Limb (tissue), 2 donors: ENCODE results near the gene PLGRKT.
"Not testable (repeated sequence)": the region's sequence is repeated elsewhere in the genome, so short reads cannot be mapped to it uniquely, and the experiment has no call there.

Experiments
- DNase-seq, 2 donors: peaks; one replicate each; pipeline ENCODE4 v3.0.0-alpha.2; 2016; ENCODE audit errors: extremely low spot score in 2 of 2

Gene PLGRKT

DNA sequence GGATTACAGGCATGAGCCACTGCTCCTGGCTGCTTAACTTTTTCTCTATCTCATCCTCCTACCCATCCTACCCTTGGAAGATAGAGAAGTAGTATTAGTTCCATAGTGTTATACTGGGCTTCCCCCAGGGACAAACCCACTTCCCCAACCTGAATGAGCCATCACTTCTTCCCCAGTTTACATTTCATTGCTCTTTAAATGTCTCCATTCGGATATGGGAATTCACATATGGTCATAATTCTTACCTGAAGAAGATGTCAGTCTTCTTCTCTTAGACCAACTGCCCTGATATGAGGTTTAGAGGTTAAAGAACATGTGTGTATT is 14.5 kb upstream of the PLGRKT start:
- DNase-seq: no peak

DNA sequence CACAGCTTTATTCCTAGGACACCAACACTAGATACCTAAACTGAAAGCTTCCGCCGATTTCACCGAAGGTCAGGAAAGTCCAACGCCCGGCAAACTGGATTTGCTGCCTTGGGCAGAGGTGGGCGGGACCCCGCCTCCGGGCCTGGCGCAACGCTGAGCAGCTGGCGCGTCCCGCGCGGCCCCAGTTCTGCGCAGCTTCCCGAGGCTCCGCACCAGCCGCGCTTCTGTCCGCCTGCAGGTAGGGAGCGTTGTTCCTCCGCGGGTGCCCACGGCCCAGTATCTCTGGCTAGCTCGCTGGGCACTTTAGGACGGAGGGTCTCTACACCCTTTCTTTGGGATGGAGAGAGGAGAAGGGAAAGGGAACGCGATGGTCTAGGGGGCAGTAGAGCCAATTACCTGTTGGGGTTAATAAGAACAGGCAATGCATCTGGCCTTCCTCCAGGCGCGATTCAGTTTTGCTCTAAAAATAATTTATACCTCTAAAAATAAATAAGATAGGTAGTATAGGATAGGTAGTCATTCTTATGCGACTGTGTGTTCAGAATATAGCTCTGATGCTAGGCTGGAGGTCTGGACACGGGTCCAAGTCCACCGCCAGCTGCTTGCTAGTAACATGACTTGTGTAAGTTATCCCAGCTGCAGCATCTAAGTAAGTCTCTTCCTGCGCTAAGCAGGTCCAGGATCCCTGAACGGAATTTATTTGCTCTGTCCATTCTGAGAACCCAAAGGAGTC is 12.8 kb upstream of the PLGRKT start, which contains the start of gene CD274:
Gene CD274 (plus strand): TSS at position 184 of the 733 bp plus-strand sequence. CDS start 5,572 bp downstream, outside the sequence.
- peak; percentile 80 to 81 for DNase-seq

DNA sequence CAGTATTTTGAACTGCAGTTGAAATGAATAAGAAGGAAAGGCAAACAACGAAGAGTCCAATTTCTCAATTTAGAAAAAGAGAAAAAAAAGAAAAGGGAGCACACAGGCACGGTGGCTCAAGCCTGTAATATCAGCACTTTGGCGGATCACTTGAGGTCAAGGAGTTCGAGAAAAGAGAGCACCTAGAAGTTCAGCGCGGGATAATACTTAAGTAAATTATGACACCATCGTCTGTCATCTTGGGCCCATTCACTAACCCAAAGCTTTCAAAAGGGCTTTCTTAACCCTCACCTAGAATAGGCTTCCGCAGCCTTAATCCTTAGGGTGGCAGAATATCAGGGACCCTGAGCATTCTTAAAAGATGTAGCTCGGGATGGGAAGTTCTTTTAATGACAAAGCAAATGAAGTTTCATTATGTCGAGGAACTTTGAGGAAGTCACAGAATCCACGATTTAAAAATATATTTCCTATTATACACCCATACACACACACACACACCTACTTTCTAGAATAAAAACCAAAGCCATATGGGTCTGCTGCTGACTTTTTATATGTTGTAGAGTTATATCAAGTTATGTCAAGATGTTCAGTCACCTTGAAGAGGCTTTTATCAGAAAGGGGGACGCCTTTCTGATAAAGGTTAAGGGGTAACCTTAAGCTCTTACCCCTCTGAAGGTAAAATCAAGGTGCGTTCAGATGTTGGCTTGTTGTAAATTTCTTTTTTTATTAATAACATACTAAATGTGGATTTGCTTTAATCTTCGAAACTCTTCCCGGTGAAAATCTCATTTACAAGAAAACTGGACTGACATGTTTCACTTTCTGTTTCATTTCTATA is 12.0 kb upstream of the PLGRKT start:
- no peak for DNase-seq

GRCh38 chr9:5448461-5449435 is 11.0 kb upstream of the PLGRKT start:
- no peak for DNase-seq

- DNase-seq: no peak
These were observed 10.3 kb upstream of the PLGRKT start for GRCh38 chr9:5448016-5448415.

- no peak for DNase-seq
These were observed 9.6 kb upstream of the PLGRKT start for GRCh38 chr9:5447337-5447736.

- DNase-seq: no peak
These were observed 8.9 kb upstream of the PLGRKT start for GRCh38 chr9:5446451-5447236.

GRCh38 chr9:5445886-5446285 is 8.2 kb upstream of the PLGRKT start:
- no peak for DNase-seq

DNA sequence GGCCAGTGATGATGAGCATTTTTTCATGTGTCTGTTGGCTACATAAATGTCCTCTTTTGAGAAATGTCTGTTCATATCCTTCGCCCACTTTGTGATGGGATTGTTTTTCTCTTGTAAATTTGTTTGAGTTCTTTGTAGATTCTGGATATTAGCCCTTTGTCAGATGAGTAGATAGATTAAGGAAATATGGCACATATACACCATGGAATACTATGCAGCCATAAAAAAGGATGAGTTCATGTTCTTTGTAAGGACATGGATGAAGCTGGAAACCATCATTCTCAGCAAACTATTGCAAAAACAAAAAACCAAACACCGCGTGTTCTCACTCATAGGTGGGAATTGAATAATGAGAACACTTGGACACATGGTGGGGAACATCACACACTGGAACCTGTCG is 7.4 kb upstream of the PLGRKT start:
- not testable (repeated sequence) for DNase-seq

DNA sequence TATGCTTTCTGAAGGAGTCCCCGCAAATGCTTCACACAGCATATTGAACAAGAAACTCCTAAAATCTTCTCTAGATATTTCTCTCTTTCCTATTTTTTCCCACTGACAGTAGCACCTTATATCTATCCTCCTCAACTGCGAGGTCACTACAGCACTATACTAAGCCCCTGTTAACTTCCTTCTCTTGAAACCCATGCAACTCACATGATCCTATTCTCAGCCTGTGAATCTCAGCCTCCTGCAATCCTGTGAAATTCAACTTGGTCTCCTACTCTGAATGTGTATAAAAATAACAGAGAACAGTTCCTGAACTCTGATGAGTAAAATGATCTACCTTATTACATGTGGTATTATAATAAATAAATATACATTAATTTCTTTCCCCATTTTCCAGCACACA is 6.1 kb upstream of the PLGRKT start:
- no peak for DNase-seq

GRCh38 chr9:5442400-5443011 is 4.8 kb upstream of the PLGRKT start:
- DNase-seq: peak in 1 of 2 donors; percentile 39

GRCh38 chr9:5441043-5441442 is 3.3 kb upstream of the PLGRKT start:
- DNase-seq: no peak

GRCh38 chr9:5440426-5440825 is 2.7 kb upstream of the PLGRKT start:
- no peak for DNase-seq

DNA sequence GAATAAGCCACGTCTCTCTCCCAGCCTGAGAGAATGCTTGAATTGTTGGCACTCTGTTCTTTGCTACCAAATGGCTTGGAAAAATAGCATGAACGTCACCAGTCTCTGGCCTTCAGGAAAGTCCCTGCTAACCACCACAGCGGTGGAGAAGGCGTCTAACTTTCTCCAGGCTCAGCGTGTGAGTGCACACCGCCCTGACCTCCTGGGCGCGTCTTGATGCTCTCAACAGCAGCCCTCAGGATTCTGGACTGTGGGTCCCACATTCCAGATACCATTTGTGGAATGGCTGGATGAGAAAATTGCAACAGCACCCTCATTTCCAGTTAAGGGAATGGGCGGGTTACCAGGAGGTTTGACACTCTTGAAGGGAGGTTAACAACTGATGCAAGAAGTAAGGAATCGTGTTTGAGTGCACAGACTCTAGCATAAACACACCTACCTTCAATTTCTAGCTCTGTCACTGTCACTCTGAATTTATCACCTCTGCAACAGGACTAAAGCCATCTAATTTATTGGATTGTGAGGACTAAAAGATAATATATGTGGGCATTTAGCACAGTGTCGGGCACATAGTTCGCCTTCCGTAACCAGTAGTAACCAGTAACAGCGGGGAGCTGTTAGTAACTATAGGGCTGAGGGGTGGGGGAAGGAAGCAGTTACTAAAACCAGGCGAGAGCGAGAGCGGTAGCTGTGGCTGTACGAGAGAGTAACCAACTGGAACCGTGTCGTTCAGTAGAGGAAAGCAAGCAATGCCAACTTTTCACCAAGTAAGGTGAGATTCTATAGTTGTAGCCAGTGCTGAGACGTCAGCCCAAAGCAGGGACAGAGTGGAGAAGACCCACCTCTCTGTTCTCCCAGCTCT is 807 bp upstream of the PLGRKT start:
- no peak for DNase-seq

DNA sequence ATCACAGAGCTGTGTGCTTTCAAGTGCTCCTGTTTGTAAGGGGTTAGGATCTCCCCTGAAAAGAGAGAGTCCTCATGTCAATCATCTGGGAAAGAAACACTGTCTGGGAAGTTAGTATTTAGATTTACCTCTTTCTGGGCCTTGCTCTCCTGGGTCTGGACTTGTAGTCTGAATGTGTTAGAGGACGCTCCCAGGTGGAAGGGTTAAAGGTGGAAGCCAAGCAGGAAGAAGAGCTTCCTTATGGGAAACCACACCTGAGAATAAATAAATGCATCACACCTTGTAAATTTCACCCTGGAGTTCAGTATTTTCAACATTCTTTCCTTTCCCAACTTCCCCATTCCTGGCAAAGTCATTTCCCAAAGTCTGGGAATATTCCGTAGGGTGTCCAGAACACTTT is 1.3 kb downstream of the PLGRKT start:
- no peak for DNase-seq

GRCh38 chr9:5435912-5436311 is 1.8 kb downstream of the PLGRKT start:
- no peak for DNase-seq

GRCh38 chr9:5433841-5434810 is 3.6 kb downstream of the PLGRKT start:
- not testable (repeated sequence) for DNase-seq

DNA sequence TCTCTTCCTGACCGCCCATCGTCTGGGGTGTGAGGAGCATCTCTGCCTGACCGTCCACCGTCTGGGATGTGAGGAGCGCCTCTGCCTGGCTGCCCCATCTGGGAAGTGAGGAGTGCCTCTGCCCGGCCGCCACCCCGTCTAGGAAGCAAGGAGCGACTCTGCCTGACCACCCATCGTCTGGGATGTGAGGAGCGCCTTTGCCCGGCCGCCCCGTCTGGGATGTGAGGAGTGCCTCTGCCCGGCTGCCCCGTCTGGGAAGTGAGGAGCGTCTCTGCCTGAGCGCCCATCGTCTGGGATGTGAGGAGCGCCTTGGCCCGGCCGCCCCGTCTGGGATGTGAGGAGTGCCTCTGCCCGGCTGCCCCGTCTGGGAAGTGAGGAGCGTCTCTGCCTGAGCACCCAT is 4.4 kb downstream of the PLGRKT start:
- DNase-seq: not testable (repeated sequence)
